ENCODE results near the gene STAC2. TPM values are rescaled to one million over a fixed set of nuclear protein-coding genes. Genes with fewer than 3 reads are reported as not detected.

The STAC2 gene
- total RNA-seq, 4 donors from 2014 or later = 0.85 TPM; not detected in 3

DNA sequence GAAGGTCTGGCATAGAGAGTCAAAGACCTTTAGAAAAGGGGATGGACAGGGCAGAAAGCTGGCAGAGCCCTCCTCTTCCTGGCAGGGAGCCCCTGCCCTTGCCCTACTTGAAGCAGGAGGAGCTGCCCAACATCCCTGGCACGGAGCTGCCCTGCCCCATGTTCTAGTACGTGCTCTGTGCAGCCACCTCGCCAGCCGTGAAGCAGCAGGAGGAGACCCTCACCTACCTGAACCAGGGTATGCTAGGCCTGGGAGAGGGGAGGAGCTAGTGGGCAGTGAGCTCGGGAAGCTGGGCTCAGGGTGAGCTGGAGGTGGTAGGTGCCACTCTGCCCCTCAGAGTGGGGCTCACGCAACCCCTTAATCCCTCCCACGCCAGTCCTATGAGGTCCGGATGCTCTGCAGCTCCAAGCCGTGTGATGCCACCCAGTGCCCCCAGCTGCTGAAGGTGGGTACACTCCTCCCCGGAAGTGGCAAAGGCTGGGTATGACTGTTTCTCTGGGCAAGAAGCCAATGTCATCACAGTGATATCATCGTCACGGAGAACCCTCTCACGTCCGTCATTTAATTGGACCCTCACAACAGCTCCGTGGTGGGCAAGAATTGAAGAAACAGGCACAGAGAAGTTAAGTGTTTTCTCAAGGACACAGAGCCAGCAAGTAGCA lies 12.7 kb upstream of the STAC2 start:
- TF ChIP-seq, protein P1, sequence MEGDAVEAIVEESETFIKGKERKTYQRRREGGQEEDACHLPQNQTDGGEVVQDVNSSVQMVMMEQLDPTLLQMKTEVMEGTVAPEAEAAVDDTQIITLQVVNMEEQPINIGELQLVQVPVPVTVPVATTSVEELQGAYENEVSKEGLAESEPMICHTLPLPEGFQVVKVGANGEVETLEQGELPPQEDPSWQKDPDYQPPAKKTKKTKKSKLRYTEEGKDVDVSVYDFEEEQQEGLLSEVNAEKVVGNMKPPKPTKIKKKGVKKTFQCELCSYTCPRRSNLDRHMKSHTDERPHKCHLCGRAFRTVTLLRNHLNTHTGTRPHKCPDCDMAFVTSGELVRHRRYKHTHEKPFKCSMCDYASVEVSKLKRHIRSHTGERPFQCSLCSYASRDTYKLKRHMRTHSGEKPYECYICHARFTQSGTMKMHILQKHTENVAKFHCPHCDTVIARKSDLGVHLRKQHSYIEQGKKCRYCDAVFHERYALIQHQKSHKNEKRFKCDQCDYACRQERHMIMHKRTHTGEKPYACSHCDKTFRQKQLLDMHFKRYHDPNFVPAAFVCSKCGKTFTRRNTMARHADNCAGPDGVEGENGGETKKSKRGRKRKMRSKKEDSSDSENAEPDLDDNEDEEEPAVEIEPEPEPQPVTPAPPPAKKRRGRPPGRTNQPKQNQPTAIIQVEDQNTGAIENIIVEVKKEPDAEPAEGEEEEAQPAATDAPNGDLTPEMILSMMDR (IDR thresholded peaks at IDR 0.05; ENCODE audit: low read depth) = no peak

- TF ChIP-seq, protein P1 (IDR thresholded peaks at IDR 0.05; ENCODE audit: low read depth) = no peak
Observed at GRCh38 chr17:39237586-39237985, 11.8 kb upstream of the STAC2 start.

DNA sequence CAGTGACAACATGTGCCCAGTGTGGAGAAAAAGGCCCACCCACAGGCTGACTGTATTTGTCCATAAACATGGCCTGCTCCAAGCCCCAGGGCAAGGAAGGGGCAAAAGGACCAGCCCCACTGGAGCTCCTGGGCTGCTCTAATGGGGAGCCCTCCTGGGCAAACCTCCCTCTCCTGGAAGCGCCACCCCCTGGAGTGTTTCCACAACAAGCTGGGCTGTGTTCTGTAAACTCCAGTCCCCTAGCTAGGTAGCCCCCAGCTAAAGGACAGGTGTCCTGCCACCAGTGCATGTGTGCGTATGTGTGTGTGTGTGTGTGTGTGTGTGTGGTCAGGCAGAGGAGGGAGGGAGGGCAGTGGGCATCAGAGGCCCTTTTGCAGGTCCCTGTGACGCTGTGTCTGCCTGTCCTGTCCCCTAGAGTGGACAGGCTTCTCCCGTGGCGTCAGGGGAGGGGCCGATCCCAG lies 11.3 kb upstream of the STAC2 start:
- TF ChIP-seq, protein P1 (IDR thresholded peaks at IDR 0.05; ENCODE audit: low read depth) = no peak

DNA sequence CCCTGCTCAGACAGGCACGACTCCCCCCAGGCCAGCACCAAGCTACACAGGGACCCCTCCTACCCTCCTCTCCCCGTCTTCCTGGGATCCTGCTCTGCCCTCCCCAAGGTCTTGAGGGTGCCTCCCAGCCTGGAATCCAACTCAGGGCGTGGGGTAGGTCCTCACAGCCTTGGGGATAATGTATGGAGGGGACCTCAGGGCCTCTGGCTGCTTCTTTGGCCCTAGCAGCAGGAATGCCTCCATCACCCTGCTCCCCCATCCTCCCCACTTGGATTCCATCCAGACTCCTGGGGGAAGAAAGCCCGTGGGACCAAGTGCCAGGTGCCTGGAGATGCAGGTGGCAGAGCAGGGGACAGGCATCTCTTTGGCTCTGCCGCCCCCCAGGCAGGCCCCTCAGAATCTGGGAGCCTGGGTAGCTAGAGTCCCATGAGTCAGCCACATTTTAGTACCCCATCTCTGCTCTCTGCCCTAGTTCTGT lies 10.7 kb upstream of the STAC2 start:
- TF ChIP-seq, protein P1 (IDR thresholded peaks at IDR 0.05; ENCODE audit: low read depth) = no peak

DNA sequence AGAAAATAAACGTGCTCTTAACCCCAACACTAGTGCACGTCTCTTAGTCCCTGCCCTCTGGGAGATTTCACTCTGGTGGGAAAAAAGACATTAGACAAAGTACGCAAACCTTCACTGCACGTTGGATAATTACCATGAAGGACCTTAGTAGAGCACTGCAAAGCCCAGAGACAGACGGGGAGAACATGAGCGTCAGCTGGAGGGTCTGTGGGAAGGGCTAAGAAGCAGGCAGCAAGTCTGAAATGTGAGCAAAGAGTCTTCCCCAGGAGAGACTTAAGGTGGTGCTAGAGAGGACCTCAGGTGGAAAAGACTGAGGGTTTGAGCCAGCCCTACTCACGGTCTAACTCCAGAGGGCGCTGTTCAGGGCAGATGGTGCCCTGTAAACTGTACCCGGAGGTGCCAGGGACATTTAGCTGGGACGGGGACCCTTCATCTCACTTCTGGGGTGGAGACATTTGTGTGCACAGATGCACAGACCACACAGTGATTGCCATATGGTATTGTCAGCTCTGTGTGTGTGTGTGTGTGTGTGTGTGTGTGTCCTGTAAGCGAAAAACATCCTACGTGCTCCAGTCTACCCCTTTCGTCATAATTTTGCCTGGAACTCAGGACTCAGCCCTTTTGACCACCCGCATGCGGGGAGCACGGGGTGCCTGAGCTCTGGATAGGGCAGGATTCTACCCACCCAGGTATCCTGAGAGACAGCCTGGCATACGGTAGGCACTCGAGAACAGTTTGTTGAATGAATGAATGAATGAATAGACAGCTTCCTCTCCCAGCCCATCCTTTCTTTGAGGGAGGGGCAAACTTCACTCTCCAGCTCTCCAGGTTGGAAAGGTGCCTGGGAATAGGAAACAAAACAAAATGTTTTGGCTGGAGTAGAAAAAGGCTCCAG lies 10.1 kb upstream of the STAC2 start:
- TF ChIP-seq, protein P1 (IDR thresholded peaks at IDR 0.05; ENCODE audit: low read depth) = no peak

- TF ChIP-seq, protein P1 (IDR thresholded peaks at IDR 0.05; ENCODE audit: low read depth) = no peak
Observed at GRCh38 chr17:39231591-39232551, 6.1 kb upstream of the STAC2 start.
